GM12864 (cell line): ENCODE measurements around the gene ABCA3.

Experiments used
- DNase-seq: peaks from one replicate; pipeline ENCODE4 v3.0.0-alpha.2; 2011; ENCODE audit warnings: low read depth
- H3K4me3 ChIP-seq: 2 replicates; pipeline ENCODE4 v1.5.1; 2011; ENCODE audit warnings: mild to moderate bottlenecking, low read depth, low read length, control low read depth
- CTCF ChIP-seq: IDR thresholded peaks from 2 replicates; pipeline ENCODE4 v1.5.1; 2011; ENCODE audit warnings: low read depth, mild to moderate bottlenecking, moderate library complexity, low read length, control low read depth, inconsistent platforms; ENCODE audit errors: missing control alignments

The ABCA3 gene

GRCh38 chr16:2365397-2366294 lies 25.1 kb upstream of the ABCA3 start:
- no peak for TF ChIP-seq CTCF
- no peak overlapping the region for H3K4me3 ChIP-seq
- no peak for DNase-seq

GRCh38 chr16:2364638-2365210 lies 24.2 kb upstream of the ABCA3 start:
- no peak overlapping the region for H3K4me3 ChIP-seq
- DNase-seq, result no peak
- TF ChIP-seq CTCF, result no peak

GRCh38 chr16:2362218-2362617 lies 21.7 kb upstream of the ABCA3 start:
- no peak for TF ChIP-seq CTCF
- no peak for DNase-seq
- H3K4me3 ChIP-seq, result no peak overlapping the region

GRCh38 chr16:2361129-2361528 lies 20.6 kb upstream of the ABCA3 start:
- no peak overlapping the region for H3K4me3 ChIP-seq
- TF ChIP-seq CTCF, result no peak
- DNase-seq, result no peak

- no peak for DNase-seq
- no peak overlapping the region for H3K4me3 ChIP-seq
- TF ChIP-seq CTCF, result no peak
These were observed 19.4 kb upstream of the ABCA3 start for GRCh38 chr16:2359919-2360318.

GRCh38 chr16:2358811-2359210 lies 18.3 kb upstream of the ABCA3 start:
- no peak for DNase-seq
- no peak overlapping the region for H3K4me3 ChIP-seq
- TF ChIP-seq CTCF, result no peak
